Measurements from ENCODE around the gene CD69.

CD69 gene

DNA sequence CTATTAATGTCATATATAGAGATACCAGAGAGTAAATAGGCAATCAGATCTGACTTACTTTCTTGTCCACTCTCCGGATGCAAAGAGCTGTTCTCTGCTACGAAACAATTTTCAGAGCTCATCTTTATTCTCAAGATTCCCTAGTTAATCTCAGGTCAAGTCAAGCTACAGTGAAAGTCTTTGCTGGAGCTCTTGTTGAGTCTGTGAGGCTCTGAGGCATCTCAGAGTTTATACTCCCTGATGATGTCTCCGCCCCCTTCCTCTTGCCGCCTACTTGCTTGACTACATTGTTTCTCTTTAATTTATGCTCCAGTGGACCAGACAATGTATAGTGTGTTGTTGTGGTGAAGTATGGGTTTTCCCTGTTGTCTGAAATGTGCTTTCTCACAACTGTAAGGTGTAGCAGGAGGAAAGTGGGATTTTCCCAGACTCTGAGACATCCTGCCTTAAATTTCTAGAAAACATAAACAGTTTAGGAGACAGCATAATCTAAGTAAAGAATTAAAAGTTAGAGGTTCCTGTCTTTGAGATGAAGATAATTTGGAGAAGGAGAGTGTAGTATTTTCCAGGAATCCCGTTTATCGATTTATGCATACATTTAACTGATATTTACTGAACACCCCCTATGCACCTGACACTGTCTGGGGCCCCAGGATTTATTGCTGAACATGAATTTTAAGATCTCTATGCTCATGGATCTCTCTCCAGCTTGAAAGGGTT, at the start of gene CD69:
CD69 (minus strand) TSS at position 203 of the 720 bp plus-strand sequence; CDS start at position 122, 81 bp downstream.
- DNase-seq (ENCODE audit: low spot score), result no peak

DNA sequence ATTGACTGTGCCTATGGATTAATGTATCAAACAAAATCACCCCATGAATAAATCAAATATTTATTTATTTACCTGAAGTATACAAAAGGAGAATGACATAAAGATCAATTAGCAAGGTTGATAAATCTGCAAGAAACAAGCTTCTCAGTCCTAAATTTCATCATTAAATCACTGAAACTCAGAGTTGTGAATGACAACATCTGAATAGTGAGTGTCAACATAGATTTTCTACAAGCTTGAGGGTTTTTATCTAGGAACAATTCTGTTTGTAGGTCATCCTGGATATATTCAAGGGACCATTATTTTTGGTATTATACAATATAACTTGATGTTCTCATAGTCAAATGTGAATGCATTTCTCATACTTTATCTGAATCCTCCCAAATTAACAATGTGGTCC, 49.2 kb upstream of the CD69 start:
- no peak for DNase-seq (ENCODE audit: low spot score)

DNA sequence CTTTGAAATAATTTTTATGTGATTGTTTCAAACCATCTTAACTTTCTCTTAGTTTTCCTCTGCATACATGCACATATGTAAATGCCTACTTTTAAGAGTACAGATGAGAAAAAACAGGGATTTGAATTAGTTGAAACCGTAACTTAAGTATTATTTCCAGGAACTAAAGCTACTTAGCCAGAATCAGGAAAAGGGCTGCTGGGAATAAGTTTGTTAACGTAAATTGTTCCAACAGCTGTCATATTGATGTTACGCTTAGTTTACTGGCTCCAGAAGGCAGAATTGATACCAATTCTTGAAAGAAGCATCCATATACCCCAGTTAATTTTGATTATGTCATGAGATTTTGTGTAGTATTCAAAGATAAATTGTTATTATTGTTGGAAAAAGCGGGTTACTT, 48.6 kb upstream of the CD69 start:
- no peak for DNase-seq (ENCODE audit: low spot score)

DNA sequence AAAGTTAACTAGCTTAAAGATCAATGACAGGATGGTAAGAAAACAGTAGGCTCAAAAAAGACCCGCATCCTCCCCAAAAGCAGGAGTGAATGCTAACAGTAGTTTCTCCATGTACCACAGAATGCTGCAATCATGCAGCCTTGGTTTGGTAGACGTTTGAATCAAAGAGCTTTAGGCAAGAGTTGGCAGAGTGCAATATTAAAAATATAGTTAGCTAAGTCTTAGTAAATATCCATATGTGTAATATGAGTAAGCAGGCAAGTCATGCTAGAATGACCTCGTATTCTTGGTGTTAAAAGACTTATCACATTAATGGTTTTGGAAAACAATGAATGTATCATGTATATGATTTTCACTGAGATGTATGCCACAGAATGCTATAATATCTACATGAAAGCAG, 47.8 kb upstream of the CD69 start:
- DNase-seq (ENCODE audit: low spot score), result no peak

DNA sequence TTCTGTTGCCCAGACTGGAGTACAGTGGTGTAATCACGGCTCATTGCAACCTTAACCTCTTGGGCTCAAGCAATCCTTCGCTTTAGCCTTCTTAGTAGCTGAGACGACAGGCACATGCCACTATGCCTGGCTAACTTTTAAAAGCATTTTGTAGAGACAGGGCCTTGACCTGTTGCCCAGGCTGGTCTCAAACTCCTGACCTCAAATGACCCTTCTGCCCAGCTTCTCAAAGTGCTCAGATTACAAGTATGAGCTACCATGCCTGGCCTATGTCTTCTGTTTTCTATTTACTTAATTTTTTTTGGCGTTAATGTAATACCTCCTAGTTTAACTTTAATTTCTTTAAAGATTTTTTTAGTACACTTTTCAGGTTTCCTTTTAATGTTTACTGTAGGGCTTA, 46.0 kb upstream of the CD69 start:
- DNase-seq (ENCODE audit: low spot score), result no peak

DNA sequence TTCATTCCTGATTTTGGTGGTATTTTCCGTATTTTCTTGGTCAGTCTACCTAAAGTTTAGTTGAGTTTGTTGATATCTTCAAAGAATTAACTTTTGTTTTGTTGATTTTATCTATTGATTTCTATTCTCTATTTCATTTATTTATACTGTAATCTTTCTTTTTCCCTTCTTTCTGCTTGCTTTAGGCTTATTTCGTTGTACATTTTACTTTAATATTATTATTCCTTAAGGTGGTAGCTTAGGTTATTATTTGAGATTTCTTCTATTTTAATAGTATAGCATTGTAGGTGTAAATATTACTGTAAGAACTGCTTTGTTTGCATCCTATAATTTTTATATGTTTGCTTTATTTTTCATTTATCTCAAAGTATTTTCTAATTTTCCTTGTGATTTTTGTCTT, 45.2 kb upstream of the CD69 start:
- DNase-seq (ENCODE audit: low spot score), result no peak

DNA sequence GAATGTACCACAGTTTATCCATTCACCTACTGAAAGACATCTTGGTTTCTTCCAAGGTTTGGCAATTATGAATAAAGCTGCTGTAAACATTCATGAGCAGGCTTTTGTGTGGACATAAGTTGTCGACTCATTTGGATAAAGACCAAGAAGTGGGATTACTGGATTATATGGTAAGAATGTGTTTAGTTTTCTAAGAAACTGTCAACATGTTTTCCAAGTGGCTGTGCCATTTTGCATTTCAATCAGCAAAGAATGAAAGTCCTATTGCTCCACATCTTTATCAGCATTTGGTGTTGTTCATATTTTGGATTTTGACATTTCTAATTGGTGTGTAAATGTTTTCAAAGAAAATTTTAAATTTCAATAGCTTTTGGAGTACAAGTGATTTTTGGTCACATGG, 39.3 kb upstream of the CD69 start:
- DNase-seq (ENCODE audit: low spot score), result no peak

DNA sequence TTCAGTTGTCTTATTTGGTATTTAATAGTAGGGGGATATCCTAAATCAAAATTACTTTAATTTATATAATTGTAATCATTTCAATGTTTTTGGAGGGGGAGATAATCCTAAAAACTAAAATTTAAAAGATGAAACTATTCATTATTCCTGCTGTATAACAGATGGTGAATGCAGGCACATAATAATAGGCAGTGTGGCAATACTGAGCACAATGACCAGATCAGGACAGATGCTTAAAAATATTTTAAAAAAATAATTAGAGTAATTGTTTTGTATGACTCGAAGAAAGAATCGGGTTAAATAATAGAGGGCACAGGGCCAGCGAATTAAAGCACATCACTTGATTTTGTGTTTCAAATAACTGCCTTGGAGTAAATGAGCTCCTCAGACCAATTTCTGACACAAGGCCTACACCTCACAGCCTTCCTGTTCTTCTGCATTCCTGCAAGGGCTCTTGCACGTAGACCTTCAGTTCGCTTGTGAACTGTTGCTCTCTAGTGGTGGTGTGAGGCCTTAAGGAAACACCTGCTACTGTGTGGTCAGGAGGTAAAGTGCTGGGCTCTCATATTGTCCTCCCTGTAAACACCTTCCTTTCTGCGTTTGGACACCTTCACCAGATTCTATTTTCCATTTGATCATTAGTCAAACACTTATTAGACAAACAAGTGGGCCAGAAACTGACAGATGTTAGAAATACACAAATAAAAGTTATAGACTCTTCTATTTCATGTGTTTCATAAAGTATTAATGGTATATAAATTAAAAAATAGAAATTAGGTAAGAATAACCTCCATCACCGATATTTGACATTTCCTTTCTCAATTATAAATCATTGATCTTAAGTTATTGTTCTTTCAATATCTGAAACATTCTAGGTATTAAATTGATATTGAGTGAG, 37.3 kb upstream of the CD69 start:
- DNase-seq (ENCODE audit: low spot score), result peak; percentile 76

DNA sequence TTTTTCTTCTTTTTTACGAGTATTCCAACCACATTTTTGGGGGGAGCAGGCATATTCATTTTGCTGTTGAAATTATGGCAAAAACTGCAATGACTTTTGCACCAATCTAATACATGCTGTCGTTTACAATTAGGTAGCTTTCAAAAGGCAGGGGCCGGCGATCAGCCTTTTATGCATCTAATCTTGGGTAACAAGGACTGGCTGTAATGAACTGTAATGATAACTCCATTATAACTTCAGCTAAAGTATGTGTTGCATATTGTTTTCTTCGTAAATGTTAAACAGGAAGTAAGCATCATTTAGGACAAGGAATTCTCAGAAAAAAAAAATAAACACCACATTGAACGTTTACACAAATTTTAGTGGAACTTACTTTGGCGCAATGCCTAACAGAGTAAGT, 36.3 kb upstream of the CD69 start:
- no peak for DNase-seq (ENCODE audit: low spot score)

DNA sequence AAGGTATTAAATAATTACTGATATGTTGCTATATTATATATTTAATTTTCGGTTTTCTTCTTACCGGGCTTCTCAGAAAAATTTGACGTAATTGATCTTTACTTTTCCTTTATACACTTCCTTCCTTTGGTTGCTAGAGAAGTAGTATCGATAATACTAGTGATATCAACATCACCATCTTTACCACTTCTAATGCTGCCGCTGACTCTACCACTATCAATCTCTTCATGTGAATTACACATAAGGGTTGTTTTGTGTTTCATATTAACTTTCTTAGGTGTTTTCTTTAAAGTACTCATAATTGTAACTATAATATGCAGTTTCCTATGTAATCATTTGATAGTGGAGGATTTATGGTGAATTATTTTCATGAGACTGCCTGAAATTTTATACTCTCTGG, 35.6 kb upstream of the CD69 start:
- DNase-seq (ENCODE audit: low spot score), result no peak

DNA sequence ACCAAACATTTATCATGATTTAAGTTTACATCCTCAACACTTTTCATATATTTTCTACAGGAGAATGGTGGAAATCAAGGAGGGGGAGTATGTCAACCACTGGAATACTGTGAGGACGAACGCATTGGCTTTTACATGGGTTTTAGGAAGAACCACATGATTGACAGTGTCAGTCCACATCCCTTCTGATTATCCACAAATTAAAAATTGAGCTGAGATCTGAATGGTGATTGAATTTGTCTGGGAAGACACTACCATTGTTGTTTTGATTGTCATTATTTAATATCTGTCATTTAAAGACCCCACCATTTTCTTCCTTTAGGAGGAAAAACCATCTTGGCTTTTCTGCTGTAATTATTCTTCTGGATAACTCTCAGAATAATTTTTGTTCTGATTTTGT, 35.2 kb upstream of the CD69 start:
- DNase-seq (ENCODE audit: low spot score), result no peak

DNA sequence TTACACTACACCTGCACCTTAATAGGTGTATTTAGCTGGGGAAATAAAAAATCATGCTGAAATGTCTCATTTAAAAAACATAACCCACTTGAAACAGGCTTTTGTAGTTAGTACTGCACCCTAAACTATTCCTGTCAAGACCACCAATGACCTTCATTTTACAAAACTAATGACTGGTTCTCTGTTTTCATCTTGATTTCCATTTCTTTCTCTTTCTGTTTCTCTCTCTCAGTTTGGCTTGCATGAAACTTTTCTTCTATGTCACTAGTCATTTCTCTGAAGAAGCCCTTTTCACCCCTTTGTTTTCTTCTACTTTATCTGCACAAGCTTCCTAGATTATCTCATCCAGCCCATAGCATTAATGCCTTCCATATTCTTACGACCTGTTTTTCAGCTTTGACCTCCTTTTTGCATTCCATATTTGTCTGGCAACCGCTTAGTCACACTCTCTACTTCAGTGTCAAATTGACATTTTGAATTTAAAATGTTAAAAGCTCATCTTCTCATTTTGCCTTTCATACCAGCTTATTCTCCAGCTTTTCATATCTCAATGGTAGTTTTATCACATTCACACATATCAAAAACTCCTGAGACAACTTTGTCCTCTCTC, 33.9 kb upstream of the CD69 start:
- DNase-seq (ENCODE audit: low spot score), result no peak

DNA sequence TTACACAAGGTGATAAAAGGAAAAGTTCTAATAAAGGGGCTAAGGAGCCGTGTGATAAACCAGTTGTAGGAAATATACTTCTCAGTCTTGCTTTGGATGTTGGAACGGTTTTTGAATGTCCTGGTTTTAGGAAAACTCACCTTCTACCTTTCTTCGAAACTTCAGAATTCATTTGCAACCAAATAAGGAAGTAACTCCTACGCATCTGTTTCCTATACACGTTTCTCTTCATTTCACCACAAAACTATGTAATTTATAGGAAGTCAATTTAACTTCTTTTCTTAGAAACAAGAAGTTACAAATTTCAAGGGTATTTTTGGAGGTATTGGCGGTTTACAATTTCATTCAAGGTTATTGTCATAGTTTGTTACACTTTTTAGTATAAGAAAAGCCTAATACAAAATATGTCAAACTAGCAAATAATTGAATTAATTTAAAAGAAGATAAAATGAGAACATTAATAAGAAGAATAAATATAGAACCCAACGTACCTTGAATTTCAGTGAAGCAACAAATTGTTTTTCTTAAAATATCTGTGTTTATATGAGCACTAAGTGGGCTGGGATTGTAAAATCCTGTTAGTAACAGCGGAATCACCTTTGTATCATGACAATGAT, 33.2 kb upstream of the CD69 start:
- no peak for DNase-seq (ENCODE audit: low spot score)

DNA sequence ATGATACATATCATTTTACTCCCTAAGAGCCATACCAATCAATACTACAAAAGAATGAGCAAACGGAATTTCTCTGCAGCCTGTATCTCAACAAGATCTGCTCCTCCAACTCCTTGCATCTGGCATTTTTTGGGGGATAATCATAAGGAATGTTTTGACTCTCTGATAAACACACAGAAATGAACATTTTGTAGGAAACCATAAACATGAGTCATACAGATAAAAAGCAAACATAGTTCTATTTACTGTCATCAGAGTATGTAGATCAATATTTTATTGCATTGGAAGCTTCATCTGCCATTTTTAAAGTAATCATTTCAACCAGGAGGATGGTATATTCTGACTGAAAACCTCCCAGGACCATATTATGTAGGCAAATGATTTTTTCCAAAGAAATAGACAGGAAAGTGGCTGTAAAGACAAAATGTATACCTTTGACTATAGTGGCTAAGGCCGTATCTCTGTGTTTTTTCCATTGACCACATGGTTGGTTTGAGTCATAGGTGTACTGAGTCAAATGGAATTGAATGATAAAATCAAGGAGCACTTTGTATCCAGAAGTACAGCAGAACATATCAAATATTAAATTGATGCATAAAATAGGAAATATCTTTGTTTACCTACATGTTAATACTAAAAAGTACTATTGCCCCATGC, 32.4 kb upstream of the CD69 start:
- DNase-seq (ENCODE audit: low spot score), result no peak

DNA sequence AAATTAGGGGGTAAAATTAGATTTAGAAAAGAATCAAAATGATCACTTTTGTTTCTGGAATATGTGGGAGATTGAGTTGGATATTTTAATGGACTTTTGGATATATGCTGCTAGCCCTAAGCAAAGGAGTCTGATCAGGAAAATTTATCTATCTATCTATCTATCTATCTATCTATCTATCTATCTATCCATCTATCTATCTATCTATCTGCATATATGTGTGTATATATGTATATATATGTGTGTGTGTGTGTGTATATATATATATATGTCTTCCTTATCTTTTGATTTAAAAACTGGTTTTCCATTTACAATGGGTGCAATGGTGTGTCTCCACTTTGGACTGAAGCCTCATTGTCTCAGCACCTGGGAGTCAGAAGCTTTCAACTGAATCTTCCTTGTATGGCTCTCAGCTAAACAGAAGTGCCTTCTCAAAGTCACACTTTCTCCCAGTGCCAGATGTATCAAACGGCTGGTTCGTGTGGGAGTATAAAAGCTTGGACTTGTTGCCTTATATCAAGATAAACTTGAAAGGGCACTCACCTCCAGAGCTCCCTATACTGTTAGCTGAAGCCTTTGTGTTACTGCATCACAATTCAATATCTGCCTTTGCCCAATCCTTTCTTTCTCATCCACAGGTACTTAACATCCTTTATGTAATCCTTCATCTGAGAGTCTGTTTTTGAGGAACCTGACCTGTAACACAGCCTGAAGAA, 31.6 kb upstream of the CD69 start:
- no peak for DNase-seq (ENCODE audit: low spot score)

DNA sequence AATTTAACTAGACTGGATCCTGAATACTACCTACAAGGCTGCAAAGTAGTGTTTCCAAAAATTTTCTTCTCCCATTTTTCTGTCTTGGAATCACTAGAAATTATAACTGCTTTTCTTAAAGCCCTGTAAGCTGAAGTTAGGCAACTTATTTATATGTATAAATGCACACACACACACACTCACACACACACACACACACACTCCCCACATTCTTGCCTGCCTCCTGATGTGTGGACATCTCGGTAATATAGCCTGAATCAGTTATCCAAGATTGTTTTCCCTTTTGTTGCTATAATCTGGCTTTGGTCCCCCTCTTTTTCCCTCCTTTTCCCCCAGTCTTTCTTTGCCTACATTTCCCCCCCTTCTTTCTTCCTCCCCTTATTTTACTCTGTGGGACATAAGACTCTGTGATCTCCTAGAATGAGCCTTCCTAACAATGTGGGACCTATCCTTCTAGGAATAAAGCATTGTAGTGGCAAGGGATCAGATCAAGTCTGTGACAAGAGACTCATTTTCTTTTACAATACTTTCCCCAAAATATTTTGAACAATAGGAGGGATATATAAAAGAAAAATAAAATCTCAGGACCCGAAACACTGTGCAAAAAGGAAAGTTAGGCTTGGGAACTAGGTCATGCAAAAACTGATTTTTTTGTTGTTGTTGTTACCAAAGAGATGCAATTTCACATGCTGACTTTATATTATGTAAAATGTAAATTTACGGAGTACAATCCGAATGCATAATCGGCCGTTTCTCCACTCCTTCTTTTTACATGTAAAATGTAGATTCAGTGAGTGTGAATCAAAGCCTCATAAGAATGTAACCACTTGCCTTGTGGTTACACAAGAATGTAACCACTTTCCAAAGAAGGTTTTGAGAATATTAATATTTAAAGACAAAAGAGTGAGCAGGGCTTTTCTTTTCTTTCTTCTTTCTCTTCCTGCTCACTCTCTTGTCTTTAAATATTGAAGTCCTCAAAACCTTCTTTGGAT, 26.3 kb upstream of the CD69 start:
- DNase-seq (ENCODE audit: low spot score), result no peak

DNA sequence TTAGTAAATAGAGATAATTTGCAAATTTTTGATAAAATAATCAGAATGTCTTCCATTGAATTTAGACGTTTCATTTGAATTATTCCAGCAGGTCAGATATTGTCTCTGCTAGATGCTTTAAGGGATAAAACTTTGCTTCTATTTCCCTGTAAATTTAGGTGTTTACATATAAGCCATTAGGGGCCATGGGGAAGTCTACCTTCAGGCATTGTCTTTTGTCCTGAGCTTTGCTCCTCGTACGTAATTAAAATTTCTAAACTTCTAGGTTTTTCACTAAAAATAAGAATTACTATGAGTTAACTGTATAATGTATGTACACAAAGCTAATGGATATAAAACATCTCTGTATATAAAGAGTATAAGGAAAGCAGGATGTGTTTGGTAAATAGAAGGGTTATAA, 24.1 kb upstream of the CD69 start:
- no peak for DNase-seq (ENCODE audit: low spot score)

DNA sequence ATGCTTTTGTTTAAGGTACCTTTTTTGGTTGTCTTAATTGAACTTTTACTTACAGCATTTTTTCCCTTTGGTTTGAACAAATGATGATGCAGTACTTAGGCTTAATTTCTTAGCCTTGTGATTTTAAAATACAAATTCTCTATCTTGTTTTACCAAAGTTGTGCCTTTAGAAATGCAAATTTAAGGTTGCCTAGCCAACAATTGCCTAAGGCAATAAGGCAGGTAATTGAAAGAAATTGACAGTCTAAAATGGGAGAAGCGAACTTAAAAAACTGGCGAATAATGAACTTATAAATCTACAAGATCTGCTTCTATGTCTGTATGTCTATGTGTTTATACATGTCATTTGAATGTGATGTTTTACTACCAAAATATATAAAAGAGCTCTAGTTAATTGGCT, 23.6 kb upstream of the CD69 start:
- DNase-seq (ENCODE audit: low spot score), result no peak

DNA sequence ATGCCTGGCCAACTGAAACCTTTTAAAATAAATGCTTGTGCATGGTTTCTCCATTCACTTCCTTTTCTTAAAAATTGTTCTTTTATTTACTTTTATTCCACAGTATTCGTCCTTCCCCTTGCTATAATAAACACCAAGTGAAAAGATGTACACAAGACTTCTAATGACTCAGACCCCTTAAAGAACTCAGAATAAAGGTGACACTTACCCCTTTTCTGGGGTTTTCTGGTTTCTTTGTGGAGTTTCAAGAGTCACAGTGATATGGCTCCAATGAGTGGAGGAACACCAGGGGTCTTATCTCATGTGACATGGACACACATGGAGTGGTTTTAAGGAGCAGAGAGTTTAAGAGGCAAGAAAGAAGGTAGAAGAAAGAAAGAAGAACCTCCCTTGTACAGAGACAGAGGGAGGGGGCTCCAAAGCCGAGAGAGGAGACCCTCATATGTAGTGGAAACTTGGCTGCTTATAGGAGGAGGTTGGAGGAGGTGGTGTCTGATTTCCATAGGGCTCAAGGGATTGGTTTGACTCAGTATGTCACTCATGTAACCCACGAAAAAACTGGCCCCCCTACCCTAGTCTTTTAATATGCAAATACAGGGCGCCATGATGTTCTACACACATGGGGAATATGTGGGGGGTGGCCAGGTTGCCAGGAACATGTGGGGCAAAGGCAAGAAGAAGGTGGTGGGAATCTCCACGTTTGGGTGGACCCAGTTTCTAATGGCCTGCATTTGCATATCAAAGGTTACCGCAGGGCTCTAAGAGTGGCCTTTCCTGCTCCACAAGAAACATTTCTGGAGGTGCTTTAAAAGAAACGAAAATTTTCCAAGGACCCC, 22.1 kb upstream of the CD69 start:
- DNase-seq (ENCODE audit: low spot score), result no peak

Measured in SW480 (cell line).